ENCODE results near the gene APP.
"Not testable (repeated sequence)": the region's sequence is repeated elsewhere in the genome, so short reads cannot be mapped to it uniquely, and the experiment has no call there.

APP gene

DNA sequence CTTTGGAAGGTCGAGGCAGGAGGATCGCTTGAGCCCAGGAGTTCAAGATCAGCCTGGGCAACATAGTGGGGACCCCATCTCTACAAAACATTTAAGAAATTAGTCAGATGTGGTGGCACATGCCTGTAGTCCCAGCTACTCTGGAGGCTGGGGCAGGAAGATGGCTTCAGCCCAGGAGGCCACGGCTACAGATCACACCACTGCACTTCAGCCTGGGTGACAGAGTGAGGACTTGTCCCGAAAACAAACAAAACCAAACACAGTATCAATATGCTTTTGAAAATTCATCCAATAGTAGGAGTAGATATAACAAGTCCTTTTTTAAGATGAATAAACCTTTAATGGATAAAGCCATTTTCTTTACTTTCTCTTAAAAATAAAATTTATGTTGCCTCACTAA lies 8.5 kb downstream of the APP start:
- DNase-seq: no peak

DNA sequence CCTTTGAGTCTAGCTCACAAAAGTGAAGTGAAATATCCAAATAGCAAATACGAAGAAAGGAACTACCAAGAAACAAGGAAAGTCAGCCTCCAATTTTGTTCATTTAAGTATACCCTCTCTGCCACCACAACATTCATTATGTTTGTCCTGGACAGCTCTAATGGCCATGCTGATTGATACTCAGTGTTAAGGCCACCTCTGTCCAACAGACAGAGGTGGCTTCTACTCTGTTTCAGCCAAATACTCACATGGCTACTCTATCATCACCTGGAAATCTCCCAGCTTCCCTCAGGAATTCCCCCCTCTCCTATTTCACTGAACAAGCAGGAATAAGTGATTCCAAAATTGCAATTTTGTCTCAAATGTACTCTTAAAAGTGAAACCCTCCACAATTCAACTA lies 10.7 kb downstream of the APP start:
- no peak for DNase-seq

DNA sequence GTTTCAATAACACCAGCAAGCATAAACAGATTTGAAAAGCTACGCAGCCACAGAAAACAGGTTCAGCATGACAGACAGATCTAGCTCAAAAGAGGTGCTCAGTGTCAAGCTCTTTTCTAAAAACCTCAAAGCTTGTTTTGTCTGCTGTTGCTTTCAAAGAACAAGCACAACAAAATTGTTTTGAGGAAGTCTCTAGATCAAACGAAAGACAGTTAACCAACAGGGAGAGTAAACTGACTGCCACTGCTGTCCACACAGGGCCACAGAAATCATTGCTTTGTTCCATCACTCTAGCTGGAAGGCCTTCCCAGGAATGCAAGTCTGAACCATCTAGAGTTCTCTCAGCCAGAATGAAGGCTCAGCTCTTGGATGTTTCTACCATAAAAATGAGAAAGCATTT lies 12.8 kb downstream of the APP start:
- no peak for DNase-seq

DNA sequence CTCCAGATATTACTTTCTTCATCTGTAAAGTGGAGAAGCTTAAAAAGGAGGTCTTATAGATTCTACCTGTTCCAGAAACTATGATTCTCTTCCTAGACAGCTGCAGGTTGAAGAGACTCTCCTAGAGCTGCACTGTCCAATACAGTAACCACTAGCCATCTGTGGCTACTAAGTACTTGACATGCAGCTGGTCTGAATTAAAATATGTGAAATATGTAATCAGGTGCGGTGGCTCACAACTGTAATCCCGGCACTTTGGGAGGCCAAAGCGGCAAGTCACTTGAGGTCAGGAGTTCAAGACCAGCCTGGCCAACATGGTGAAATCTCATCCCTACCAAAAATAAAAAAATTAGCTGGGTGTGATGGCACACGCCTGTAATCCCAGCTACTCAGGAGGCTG lies 15.8 kb downstream of the APP start:
- no peak for DNase-seq

DNA sequence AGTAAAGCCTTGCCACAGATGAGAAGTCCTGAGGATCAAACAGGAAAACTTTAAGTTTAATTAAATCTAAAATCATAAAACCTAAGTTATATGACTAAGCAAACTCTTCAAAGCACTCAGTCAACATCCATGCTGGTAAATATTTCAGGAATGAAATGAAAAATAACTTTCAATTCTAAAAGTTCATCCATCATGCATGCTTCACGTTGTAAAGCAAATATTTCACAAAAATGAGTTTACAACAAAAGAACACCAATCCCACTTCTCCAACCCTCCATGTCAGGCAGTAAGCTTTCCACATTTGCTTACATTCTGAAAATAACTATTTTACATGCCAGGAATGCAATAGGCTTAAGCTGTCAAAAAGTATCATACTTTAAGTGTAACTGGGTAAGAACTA lies 16.8 kb downstream of the APP start:
- DNase-seq: no peak

DNA sequence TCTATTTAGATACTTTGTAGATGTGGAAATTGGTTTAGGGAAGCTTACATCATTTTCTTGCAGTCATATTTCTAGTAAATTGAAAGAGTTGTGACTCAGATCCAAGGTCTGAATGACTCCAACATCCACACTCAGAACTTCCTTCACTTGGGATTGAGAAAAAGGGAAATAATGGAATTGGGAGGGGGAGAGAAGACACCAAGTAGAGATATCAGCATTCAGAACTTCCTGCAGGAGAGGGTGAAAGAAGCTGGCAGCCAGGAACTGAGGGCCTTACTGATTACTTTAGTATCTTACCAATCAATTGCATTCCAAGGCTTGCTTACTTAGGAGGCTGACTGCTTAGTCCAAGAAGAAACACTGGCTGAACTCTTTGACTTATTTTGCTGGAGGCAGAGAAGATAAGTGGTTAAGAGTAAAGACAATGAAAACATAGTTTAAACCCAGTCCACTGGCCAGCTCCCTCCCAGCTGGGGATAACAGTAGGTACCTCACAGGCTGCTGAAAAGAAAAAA lies 21.7 kb downstream of the APP start:
- peak; percentile 77 to 84 for DNase-seq

DNA sequence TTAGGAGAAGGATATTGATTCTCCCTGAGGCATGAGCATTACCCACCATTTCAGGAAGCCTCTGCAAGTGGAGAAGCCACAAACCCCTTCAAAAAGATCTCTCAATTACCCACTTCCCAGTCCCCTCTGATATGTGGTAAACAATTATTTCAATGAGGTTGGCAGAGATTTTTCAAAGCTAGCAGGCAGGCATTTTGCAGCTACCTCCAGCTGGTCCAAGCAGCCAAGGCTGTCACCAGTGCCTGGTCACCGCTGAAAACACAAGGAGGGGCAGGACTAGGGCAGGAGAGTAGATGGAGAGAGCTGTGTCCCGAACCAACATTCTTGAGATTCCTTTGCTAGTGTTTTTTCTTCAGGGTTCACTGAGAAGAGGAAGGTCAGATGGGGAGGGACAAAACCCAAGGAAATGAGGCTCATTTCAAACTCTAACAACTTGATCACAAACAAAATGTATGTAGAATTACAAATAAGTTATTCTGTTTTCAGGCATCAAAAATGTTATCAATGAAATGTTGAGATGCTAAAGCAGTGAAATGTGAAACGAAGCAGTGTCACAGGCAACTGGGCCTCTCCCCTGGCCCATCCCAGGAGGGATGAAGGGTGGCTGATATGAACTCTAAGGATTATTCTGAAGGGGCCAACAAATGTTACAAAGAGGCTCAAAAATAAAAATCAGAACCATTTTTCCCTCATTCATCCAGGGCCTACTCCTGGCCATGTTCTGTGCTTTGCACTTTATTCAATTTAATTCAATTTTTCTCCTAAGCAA lies 22.3 kb downstream of the APP start:
- DNase-seq: no peak

DNA sequence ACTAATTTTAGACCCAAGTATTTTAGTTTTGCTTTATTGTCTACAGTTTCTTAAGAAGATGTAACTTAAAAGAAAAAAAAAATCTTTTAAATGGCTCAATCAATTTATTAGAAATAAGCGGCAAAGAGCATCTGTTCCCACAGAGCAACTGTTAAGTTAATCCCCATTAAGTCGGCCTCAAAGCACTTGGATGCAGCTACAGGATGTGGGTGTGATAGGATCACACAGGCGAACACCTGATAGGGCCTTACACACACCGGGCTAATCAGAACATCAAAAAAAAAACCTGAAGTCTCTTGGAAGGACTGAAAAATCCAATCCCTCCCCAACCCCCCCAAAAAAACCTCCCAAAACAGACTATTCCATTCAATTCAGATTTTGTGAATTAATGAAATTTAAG lies 23.0 kb downstream of the APP start:
- no peak for DNase-seq

DNA sequence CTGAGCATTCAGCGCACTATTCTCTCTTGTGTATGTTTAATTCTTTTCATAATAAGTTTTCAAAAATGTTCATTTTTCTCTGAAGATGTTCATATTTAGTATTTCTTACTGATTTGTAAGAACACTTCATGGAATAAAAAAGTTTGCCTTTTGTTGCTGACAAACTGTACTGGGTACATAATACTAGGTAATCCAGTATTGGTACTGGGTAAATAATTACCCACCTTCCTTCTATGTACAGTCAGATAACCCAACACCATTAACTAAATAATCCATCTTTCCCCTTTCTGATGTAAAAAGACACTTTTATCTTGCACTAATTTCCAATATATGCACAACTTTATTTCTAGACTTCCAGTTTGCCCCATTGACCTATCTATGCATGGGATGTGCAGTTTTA lies 23.9 kb downstream of the APP start:
- DNase-seq: no peak

DNA sequence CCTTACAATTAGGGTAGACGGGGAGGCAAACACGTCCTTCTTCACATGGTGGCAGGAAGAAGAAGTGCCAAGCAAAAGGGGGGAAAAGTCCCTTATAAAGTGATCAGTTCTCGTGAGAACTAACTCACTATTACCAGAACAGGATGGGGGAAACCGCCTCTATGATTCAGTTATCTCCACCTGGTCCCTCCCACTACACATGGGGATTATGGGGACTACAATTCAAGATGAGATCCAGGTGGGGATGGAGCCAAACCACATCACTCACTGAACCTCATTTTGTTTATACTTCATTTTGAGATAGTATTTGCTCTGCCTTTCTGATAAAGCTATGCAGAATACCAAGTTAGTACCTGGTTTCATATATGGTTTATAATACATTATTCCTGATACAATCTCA lies 26.5 kb downstream of the APP start:
- no peak for DNase-seq

DNA sequence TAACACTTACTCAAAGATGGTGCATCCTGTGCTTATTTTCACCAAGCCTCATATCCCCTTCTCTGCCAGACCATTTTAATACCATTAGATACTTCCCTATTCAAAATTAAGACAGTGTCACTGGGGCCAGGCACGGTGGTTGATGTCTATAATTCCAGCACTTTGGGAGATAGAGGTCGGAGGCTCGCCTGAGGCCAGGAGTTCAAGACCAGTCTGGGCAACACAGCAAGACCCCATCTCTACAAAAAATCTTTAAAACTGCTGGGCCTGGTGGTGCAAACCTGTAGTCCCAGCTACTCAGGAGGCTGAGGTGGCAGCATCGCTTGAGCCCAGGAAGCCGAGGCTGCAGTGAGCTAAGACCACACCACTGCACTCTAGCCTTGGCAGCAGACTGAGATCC lies 28.2 kb downstream of the APP start:
- no peak for DNase-seq

DNA sequence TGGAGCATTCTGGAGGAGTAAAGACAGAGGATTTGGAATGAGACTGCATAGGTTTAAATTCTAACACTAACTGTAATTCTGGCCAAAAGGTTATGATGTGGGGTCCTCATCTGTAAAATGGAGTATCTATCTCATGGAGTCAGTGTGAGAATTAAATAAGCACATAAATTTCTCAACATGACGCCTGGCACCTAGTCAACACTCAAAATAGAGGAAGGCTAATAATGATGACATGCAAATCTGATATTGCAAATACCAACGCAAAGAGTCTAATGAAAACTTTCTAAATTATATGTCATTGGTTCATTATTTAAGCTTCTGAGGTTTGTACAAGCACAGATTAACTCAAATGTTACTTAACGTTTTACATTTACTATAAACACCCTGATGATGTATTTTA lies 29.6 kb downstream of the APP start:
- DNase-seq: peak; percentile 74 to 75

DNA sequence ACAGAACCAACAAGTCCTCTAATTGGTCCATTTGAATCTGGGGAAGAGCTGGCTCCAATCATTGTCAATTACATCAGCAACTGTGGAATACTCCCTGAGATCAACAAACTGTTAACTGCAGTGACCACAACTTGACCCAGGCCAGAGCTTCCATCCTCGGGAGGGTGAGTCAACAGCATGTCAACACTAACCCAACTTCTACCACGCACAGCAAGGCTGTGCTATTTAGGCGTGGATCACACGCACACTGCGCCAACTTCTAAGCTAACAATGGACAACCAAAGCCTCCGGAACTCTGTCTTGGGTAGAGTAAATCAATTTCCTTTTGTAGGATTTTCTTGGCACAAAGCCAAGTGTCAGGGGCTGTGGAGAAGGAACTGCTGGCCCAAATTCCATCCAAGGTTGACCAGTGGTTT lies 30.4 kb downstream of the APP start:
- peak; percentile 85 to 94 for DNase-seq

DNA sequence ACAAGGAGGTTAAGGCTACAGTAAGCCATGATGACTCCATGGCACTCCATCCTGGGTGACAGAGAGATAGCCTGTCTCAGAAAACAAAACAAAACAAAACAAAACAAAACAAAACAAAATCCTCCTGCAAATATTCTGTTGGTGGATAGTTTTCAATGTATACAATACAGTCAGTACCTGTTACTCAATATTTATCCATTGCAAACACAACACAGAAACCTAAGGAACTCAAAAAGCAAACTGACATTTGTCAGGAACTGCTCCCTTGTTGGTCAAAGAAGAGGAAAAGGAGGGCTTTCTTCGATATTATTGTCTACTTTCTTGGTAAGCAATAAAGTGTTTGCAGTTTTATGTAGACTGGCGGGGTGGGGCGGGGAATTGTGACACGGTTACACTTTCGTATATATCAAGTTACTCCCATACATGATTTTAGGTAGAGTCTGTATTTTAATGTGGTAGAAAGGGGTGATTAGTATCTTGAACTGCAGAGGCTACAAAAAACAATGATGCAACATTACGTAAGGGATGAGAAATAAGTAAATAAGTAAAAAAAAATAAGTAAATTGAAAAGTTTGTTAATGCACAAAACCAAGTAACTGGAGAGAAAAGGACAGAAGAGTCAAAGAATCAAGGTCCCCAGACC lies 31.8 kb downstream of the APP start:
- no peak for DNase-seq

DNA sequence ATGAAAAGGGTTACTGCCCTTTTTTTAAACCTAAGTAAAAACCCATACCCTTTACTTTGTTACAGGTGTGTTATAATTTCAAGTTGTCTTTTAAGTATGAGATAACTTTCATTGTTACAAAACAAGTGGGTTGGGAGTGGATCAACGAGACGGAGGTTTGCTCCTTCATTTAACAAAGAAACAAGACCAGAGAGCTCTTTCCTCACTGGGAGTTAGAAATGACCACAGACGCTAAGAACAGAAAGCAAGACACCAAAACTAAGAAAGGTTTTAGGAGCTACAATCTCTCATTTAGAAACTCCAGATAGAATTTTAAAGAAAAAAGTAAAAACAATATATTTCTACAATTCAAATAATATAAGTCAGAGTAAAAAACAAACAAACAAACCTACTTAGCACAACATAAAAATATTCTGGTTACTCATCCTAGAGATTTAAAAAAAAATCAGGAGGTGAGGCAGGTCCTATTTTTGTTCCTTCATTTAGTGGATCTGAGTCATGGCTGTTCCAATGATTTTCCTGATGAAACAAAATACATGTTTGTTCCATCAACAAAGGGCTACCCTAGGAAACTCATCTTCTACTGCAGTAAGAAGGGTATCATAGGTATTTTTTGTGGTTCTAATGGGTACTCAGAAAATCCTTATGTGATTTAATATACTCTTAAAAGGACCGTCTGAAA lies 33.0 kb downstream of the APP start:
- DNase-seq: no peak

DNA sequence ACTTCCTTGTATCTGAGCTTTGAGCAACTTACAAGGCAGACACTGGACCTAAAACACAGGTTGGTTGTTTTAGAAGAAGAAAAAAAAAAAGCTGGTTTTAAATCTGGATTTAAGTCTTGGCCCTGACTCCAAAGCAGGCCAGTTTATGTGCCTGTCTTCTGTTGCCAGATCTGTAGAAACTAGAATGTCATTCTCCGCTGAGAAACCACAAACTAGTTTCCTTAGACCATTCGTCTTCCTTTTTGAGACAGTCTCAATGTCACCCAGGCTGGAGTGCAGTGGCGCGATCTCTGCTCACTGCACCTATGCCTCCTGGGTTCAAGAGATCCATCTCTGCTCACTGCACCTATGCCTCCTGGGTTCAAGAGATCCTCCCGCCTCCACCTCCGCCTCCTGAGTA lies 33.9 kb downstream of the APP start:
- no peak for DNase-seq

DNA sequence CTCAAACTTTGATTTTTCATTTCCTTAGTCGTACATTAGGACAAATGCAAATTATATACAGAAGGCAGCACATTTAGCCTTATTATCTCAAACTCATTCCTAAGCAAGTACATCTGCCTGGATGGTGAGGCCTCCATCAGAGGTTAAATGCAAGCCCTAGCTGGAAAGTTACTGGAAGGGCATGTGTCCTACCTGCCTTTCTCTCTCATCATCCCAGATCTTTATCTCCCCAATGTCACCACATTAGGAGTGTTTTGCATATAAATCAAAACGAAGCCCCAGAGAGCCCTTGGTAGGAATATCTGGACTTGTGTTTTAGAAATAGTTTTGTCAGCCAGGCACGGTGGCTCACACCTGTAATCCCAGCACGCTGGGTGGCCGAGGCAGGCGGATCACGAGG lies 35.0 kb downstream of the APP start:
- DNase-seq: no peak

DNA sequence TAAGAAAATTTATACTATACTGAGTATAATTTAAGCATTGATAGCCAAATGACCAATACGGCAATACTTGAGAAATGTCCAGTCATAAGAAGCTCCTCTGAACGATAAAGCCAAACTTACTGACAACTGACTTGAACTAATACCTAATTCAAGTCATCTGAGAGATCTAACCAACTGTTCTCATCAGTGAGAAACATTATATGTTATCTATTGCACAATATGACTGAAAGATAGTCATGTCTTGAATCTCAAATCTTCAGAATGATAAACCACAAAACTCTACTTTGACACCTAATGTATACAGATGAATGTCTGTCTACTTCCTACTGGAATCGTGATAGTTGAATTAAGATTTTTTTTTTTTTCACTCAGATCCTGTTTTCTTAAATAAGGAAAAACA lies 39.0 kb downstream of the APP start:
- no peak for DNase-seq

DNA sequence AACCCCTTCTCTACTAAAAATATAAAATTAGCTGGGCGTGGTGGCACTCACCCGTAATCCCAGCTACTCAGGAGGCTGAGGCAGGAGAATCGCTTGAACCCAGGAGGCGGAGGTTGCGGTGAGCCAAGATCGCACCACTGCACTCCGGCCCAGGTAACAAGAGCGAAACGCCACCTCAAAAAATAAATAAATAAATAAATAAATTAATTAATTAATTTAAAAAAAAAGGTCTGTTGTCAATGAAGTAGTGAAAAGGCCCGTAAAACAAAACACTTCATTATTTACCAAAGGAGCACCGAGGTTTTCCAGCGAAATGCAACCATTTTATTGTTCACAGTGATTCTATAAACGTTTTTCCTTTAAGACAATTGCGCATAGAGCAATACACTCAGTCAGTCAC lies 39.5 kb downstream of the APP start:
- not testable (repeated sequence) for DNase-seq

DNA sequence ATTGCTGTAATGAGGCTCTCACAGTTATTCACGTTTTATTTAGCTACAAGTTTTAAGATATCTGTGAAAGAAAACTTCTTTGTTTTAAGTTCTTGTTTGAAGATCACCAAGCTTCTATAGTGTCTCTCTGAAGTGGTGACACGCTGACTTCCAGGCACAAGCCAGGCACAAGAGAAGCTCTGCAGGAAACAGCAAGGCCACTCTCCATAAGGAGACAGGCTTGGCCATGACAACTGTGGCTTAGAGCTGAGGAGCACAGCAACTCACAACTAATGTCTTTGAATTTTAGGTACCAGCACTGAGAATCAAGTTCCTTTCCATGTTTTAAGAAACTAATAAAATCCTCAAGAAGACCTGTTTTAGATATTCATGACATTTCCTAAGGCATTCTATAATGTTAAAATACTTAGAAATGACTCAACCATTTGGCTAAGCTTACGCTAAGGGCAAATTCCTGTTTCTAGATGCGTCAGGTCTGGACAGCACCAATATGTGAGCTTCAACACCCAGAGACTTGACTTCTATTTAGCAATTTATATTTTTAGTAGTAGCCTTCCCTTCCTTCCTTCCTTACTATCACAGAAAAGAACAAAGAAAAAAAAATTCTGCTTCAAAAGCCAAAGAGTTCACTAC lies 40.2 kb downstream of the APP start:
- peak; percentile 26 to 42 for DNase-seq

DNA sequence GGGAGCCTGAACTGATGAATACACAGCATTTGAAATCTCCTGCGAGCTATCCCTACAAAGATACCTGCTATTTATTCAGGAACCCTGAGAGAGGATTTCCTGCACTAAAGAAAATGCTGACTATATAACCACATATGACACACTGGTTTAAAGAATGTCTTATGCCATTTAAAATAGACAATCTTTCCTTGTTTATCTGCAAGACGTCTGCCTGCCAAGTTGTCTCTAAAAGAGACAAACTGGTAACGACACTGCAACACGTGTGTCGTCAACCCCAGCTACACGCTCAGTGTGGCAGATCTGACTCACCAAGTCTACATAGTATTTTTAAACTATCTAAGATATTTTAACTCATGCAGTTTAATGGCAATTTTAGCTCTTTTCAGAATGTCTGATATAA lies 42.7 kb downstream of the APP start:
- no peak for DNase-seq

DNA sequence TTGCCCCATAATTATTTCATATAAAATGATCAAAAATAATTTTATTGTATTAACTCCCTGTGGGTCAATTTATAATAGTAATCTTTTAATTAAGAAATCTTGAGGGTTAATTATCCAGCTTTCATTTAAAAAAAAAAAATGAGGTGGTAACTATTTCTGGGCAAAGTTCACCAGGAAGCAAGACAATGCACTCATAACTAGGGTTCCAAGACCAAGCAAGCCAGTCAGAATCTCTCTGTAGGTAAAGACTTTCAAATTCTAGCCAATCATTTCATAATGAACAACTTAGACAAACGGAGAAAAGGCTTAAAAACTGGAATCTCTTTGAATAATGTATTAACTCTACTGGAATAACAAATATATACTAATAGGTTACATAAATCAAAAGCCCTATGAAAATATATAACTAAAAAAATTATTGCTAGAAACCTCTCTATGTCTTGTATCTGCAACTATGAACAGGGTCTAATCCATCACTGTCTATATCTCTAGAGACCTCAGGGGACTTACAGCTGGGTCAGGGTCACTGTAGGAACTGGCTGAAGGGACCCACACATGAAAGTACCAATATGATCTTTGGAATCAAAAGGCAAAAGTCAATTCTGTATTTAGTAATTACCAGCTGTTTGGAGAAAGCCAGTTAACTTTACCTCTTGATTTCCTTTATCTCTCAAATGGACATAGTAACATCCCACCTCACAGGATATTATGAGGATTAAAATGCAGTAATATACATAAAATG lies 43.3 kb downstream of the APP start:
- no peak for DNase-seq

DNA sequence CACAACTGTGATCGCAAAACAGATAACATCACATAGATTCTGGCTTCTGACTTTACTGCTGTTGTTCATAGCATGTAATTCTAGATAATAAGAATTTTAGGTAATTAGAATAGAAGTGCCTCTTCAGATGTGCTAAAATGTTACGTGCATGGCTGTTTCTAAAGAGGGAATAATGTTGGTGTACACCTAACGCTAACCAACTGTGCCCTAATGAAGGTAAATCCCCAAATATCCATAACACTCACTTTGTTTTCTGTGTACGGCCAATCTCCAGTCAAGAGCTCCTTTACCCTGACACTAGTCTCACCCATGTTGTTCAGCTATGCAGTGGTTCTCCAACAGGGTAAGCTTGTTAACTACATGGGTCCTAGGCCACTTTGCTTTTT lies 44.4 kb downstream of the APP start:
- no peak for DNase-seq
